Loucy (cell line): ENCODE results near the gene SRGAP1.

ENCODE experiments used
- H2AFZ ChIP-seq: fragments of 200-600 bp; sonication (generic); 2 replicates; pipeline ENCODE4 v1.6.0; 2016; ENCODE audit warnings: antibody characterized with exemption, mild to moderate bottlenecking, low read length, moderate library complexity
- H3F3A ChIP-seq: fragments of 200-600 bp; 2 replicates; pipeline ENCODE4 v1.6.0; 2016; ENCODE audit warnings: antibody characterized with exemption, low read depth, mild to moderate bottlenecking
- H3K27me3 ChIP-seq: fragments of 200-600 bp; sonication (generic); 2 replicates; pipeline ENCODE4 v1.6.1; 2014; ENCODE audit warnings: low read length, mild to moderate bottlenecking; ENCODE audit not compliant: insufficient read depth, poor library complexity, severe bottlenecking
- H3K36me3 ChIP-seq: fragments of 200-600 bp; sonication (generic); 2 replicates; pipeline ENCODE4 v1.6.1; 2016; ENCODE audit warnings: low read length; ENCODE audit not compliant: insufficient read depth
- H3K4me1 ChIP-seq: fragments of 200-600 bp; sonication (generic); 2 replicates; pipeline ENCODE4 v1.5.1; 2014; ENCODE audit warnings: low read length, mild to moderate bottlenecking; ENCODE audit not compliant: insufficient read depth, poor library complexity, severe bottlenecking
- H3K4me2 ChIP-seq: fragments of 200-600 bp; sonication (generic); 2 replicates; pipeline ENCODE4 v1.6.0; 2014; ENCODE audit warnings: antibody characterized with exemption, low read length, low read depth, mild to moderate bottlenecking; ENCODE audit not compliant: poor library complexity, severe bottlenecking
- H3K4me3 ChIP-seq: fragments of 200-600 bp; sonication (generic); 2 replicates; pipeline ENCODE4 v1.5.1; 2014; ENCODE audit warnings: low read length, mild to moderate bottlenecking, mixed read lengths; ENCODE audit not compliant: poor library complexity, severe bottlenecking
- H3K79me2 ChIP-seq: fragments of 200-600 bp; sonication (generic); 2 replicates; pipeline ENCODE4 v1.6.1; 2014; ENCODE audit warnings: low read length; ENCODE audit not compliant: insufficient read depth
- H3K9ac ChIP-seq: fragments of 200-600 bp; sonication (generic); 2 replicates; pipeline ENCODE4 v1.6.0; 2014; ENCODE audit warnings: mild to moderate bottlenecking, low read depth, low read length, moderate library complexity; ENCODE audit not compliant: poor library complexity, severe bottlenecking
- H3K9me2 ChIP-seq: fragments of 200-600 bp; sonication (generic); replicated peaks from 2 replicates; pipeline ENCODE4 v1.6.1; 2016; ENCODE audit warnings: low read depth, low read length, mixed read lengths
- H3K9me3 ChIP-seq: fragments of 200-600 bp; sonication (generic); 2 replicates; pipeline ENCODE4 v1.6.1; 2014; ENCODE audit warnings: mild to moderate bottlenecking, antibody characterized with exemption, low read length, low read depth; ENCODE audit not compliant: insufficient read depth
- H4K20me1 ChIP-seq: fragments of 200-600 bp; sonication (generic); 2 replicates; pipeline ENCODE4 v1.6.0; 2014; ENCODE audit warnings: antibody characterized with exemption, low read length, mild to moderate bottlenecking; ENCODE audit not compliant: insufficient read depth, poor library complexity, severe bottlenecking
- EZH2phosphoT487 ChIP-seq: fragments of 200-600 bp; IDR thresholded peaks from 2 replicates; pipeline ENCODE4 v1.6.1; 2018; ENCODE audit warnings: antibody characterized with exemption, mild to moderate bottlenecking, moderate library complexity, borderline replicate concordance
- TF ChIP-seq, protein P1 (sequence below): fragments of 200-600 bp; sonication (generic); conservative IDR thresholded peaks from 2 replicates; pipeline ENCODE4 v1.5.1; 2014; ENCODE audit warnings: mild to moderate bottlenecking, antibody characterized with exemption, low read length

SRGAP1 gene

DNA sequence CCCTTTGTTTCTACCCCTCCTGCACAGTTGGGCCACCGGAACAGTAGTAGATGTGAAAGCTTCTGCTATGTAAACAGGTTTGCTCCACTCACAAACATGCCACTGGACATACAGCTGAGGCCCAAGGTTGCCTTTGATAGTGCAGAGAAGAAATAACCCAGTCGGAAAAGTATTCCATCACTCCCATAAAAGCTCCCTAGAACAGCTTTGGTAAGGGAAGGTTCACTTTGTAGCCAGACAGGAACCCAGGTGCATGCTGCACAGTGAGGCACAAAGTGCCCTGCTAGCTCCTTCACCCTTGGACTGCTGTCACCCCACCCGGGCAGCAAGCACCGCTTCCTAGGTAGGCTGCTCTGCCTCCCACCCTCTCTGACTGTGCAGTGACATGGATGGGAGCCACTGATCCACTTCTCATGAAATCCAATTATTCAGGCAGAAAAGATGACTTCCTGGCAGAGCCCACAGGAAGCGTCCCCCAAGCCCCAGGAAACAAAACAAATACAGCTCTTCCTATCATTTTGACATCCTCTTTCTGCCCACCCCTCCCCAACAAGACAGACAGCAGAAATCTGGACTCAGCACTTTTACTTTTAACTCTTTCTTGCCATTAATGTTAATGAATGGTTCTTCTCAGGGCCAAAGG is 100.2 kb downstream of the SRGAP1 start:
- H3F3A ChIP-seq, result no peaks in the 10 kb centered on the region
- no peak overlapping the region for H3K4me3 ChIP-seq
- no peaks in the 10 kb centered on the region for H4K20me1 ChIP-seq
- no peaks in the 10 kb centered on the region for H3K36me3 ChIP-seq
- no peak overlapping the region for H3K9ac ChIP-seq
- H3K9me3 ChIP-seq, result no peaks in the 10 kb centered on the region
- H3K9me2 ChIP-seq, result no peaks in the 10 kb centered on the region
- H3K4me2 ChIP-seq, result no peak overlapping the region
- H3K79me2 ChIP-seq, result no peaks in the 10 kb centered on the region
- H3K4me1 ChIP-seq, result peaks cover 7% of the 10 kb centered on the region
- H3K27me3 ChIP-seq, result no peaks in the 10 kb centered on the region
- peak overlapping the region; percentile 31; the same call in 1 of the 2 replicates for H2AFZ ChIP-seq
- TF ChIP-seq EZH2phosphoT487, result no peak
- TF ChIP-seq, protein P1, sequence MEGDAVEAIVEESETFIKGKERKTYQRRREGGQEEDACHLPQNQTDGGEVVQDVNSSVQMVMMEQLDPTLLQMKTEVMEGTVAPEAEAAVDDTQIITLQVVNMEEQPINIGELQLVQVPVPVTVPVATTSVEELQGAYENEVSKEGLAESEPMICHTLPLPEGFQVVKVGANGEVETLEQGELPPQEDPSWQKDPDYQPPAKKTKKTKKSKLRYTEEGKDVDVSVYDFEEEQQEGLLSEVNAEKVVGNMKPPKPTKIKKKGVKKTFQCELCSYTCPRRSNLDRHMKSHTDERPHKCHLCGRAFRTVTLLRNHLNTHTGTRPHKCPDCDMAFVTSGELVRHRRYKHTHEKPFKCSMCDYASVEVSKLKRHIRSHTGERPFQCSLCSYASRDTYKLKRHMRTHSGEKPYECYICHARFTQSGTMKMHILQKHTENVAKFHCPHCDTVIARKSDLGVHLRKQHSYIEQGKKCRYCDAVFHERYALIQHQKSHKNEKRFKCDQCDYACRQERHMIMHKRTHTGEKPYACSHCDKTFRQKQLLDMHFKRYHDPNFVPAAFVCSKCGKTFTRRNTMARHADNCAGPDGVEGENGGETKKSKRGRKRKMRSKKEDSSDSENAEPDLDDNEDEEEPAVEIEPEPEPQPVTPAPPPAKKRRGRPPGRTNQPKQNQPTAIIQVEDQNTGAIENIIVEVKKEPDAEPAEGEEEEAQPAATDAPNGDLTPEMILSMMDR, result no peak

DNA sequence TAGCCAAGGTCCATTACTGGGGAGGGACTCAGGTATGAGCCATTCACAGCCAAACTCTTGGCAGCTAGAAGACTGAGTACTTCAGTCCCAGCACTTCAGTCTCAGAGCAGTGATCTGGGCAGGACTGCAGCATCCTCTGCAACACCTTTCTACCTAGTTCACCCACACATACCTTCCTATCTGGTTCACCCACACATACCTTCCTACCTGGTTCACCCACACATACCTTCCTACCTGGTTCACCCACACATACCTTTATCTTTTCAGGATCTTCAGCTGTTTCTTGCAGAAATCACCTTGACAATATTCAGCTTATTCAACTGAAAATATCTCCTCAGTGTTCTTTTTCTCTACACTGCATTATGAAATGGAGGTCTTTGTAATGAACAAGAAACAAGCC is 101.3 kb downstream of the SRGAP1 start:
- no peaks in the 10 kb centered on the region for H3K36me3 ChIP-seq
- no peaks in the 10 kb centered on the region for H3K4me1 ChIP-seq
- no peak overlapping the region for H3K4me3 ChIP-seq
- TF ChIP-seq EZH2phosphoT487, result no peak
- TF ChIP-seq, protein P1, result no peak
- H3K9me2 ChIP-seq, result no peaks in the 10 kb centered on the region
- H3K27me3 ChIP-seq, result no peaks in the 10 kb centered on the region
- no peak overlapping the region for H2AFZ ChIP-seq
- no peaks in the 10 kb centered on the region for H3K9me3 ChIP-seq
- H3K9ac ChIP-seq, result no peak overlapping the region
- no peak overlapping the region for H3K4me2 ChIP-seq
- no peaks in the 10 kb centered on the region for H3K79me2 ChIP-seq
- no peaks in the 10 kb centered on the region for H3F3A ChIP-seq
- no peaks in the 10 kb centered on the region for H4K20me1 ChIP-seq

GRCh38 chr12:63948211-63948610 is 103.7 kb downstream of the SRGAP1 start:
- Histone ChIP-seq H3K4me1 (no peaks in the 10 kb centered on the region), H3K9me3 (no peaks in the 10 kb centered on the region), H3K79me2 (no peaks in the 10 kb centered on the region), H3K9ac (no peak overlapping the region), H3K4me2 (no peak overlapping the region), H3K27me3 (no peaks in the 10 kb centered on the region), H4K20me1 (no peaks in the 10 kb centered on the region), H3K36me3 (no peaks in the 10 kb centered on the region), H2AFZ (no peak overlapping the region), H3F3A (no peaks in the 10 kb centered on the region), H3K4me3 (no peak overlapping the region), H3K9me2 (no peaks in the 10 kb centered on the region)
- TF ChIP-seq EZH2phosphoT487, result no peak
- TF ChIP-seq, protein P1, result no peak
